Upper lobe of left lung (tissue), 4 donors: ENCODE data around the gene XKR3.

Source experiments
- EP300 ChIP-seq, 4 donors: sonication (generic); formaldehyde crosslinking; IDR thresholded peaks; one replicate each; pipeline ENCODE4 v1.5.1; 2017; ENCODE audit warnings: antibody characterized with exemption in 4 of 4, control low read depth in 2 of 4
- POLR2AphosphoS5 ChIP-seq, 2 donors: sonication (generic); formaldehyde crosslinking; IDR thresholded peaks; one replicate each; pipeline ENCODE4 v1.5.1; 2017; ENCODE audit warnings: antibody characterized with exemption in 2 of 2
- TF ChIP-seq, protein P1 (sequence below), 6 experiments: fragments of 450-650 bp in 4 of 6; fragments of 200-600 bp in 2 of 6; sonication (generic) in 2 of 6; IDR thresholded peaks; one replicate each; pipeline ENCODE4 v1.5.1; 2016 to 2019; ENCODE audit warnings: antibody characterized with exemption in 6 of 6

DNA sequence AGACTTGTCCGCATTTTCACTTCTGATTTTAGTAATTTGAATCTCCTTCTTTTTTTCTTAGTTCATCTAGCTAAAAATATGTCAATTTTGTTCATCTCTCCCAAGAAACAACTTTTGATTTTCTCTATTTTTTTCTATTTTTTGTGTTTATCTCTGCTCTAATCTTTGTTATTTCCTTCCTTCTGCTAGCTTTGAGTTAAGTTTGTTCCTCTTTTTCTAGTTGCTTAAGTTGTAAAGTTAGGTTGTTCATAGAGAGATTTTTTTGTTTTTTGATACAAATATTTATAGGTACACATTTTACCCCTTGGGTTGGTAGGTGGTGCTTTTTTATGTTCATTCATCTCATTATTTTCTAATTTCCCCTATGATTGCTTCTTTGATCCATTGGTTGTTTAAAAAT, 22.1 kb upstream of the XKR3 start:
- TF ChIP-seq EP300 (IDR thresholded peaks at IDR 0.05) (no peak), POLR2AphosphoS5 (IDR thresholded peaks at IDR 0.05) (no peak)
- TF ChIP-seq, protein P1, sequence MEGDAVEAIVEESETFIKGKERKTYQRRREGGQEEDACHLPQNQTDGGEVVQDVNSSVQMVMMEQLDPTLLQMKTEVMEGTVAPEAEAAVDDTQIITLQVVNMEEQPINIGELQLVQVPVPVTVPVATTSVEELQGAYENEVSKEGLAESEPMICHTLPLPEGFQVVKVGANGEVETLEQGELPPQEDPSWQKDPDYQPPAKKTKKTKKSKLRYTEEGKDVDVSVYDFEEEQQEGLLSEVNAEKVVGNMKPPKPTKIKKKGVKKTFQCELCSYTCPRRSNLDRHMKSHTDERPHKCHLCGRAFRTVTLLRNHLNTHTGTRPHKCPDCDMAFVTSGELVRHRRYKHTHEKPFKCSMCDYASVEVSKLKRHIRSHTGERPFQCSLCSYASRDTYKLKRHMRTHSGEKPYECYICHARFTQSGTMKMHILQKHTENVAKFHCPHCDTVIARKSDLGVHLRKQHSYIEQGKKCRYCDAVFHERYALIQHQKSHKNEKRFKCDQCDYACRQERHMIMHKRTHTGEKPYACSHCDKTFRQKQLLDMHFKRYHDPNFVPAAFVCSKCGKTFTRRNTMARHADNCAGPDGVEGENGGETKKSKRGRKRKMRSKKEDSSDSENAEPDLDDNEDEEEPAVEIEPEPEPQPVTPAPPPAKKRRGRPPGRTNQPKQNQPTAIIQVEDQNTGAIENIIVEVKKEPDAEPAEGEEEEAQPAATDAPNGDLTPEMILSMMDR (IDR thresholded peaks at IDR 0.05): no peak
